Measurements from ENCODE around the gene MTUS2.

- TF ChIP-seq CTCF (conservative IDR thresholded peaks at IDR 0.05; ENCODE audit: low read length): no peak
- TF ChIP-seq EZH2phosphoT487 (IDR thresholded peaks at IDR 0.05; ENCODE audit: borderline replicate concordance): no peak
Measured at GRCh38 chr13:29516012-29516411, 695.9 kb downstream of the MTUS2 start.
